Esophagus squamous epithelium (tissue), 5 donors: Measurements from ENCODE around the gene DUSP16. TPM values are rescaled to one million over a fixed set of nuclear protein-coding genes. Genes with fewer than 3 reads are reported as not detected.

ENCODE experiments used
- DNase-seq: peaks from one replicate; lab custom pipeline; 2025; lab: John Stamatoyannopoulos, UW
- H3K27ac ChIP-seq, 4 donors: fragments of 200-600 bp; sonication (generic); one replicate each; pipeline ENCODE4 v1.5.1; 2016 to 2019; ENCODE audit warnings: mild to moderate bottlenecking in 1 of 4
- H3K27me3 ChIP-seq, 4 donors: fragments of 200-600 bp; sonication (generic); 1 replicate in 3 of 4; 2 replicates in 1 of 4; pipeline versions ENCODE4 v1.5.1 to v1.6.0; 2017 to 2021; ENCODE audit warnings: antibody characterized with exemption in 1 of 4
- H3K36me3 ChIP-seq, 3 donors: fragments of 200-600 bp; sonication (generic); one replicate each; pipeline ENCODE4 v1.5.1; 2016 to 2019
- H3K4me1 ChIP-seq, 3 donors: fragments of 200-600 bp; sonication (generic); one replicate each; pipeline ENCODE4 v1.5.1; 2017 to 2019
- H3K4me3 ChIP-seq, 4 donors: fragments of 200-600 bp; sonication (generic); 1 replicate in 3 of 4; 2 replicates in 1 of 4; pipeline ENCODE4 v1.5.1; 2016 to 2019; ENCODE audit warnings: mild to moderate bottlenecking in 2 of 4, moderate library complexity in 1 of 4
- H3K9me3 ChIP-seq, 3 donors: fragments of 200-600 bp; sonication (generic); one replicate each; pipeline ENCODE4 v1.5.1; 2016 to 2019
- POLR2A ChIP-seq, 4 donors: fragments of 450-650 bp; IDR thresholded peaks; one replicate each; pipeline ENCODE4 v1.6.1; 2017; ENCODE audit warnings: antibody characterized with exemption in 4 of 4, mild to moderate bottlenecking in 4 of 4, moderate library complexity in 3 of 4
- WGBS, 2 donors: methylation state at CpG; one replicate each; pipeline ENCODE4 v1.1.5; 2018; 5-methylcytosine and 5-hydroxymethylcytosine counted together
- intact Hi-C: fragments of 100-400 bp; cut with DNase I; formaldehyde crosslinking; loops from one replicate; pipeline ENCODE4 v1.15.0; 2022
- total RNA-seq, 4 donors: library from RNA; depleted of rRNA; stranded (reverse); fragments of >200 nt; gene quantifications; one replicate each; pipeline ENCODE4 v1.1.0, GENCODE V29; 2016
- TF ChIP-seq, protein P1 (sequence below), 6 experiments: fragments of 450-650 bp in 4 of 6; fragments of 200-600 bp in 2 of 6; sonication (generic) in 2 of 6; IDR thresholded peaks; one replicate each; pipeline ENCODE4 v1.5.1; 2016 to 2019; ENCODE audit warnings: antibody characterized with exemption in 6 of 6, mild to moderate bottlenecking in 4 of 6, moderate library complexity in 4 of 6
- donor health status: DM: yes; HTN: yes; CAD: no.

DUSP16 gene
- total RNA-seq, 4 donors from 2014 or later, result 15.6 to 27.9 (median 16.5) TPM

DNA sequence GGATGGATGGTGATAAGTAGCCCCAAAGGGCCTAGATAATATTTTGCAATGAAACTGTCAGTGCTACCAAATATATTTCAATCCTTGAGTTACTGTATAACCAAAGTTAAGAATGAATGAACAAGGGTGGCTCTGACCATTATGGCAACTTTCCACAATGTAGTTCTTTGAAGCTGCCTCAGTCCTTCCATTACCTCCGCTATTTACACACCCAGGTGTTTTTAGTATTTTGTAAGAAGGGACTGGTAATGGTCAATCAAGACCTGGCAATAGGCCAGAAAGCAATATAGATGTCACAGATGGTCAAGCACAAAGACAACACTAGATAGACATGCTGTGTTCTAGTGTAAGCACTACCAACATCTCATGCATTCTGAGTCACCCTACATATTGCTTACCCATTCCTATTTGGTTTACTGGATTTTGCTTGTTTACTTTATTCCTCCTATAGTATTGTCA, 16.3 kb downstream of the DUSP16 start:
- no peaks in the 10 kb centered on the region for H3K9me3 ChIP-seq
- H3K27me3 ChIP-seq, result no peaks in the 10 kb centered on the region
- H3K4me3 ChIP-seq, result no peak overlapping the region
- intact Hi-C loops, result no loop called here
- 93% methylated on average over 1 of the region's 1 CpG for WGBS, 2 donors
- TF ChIP-seq, protein P1, sequence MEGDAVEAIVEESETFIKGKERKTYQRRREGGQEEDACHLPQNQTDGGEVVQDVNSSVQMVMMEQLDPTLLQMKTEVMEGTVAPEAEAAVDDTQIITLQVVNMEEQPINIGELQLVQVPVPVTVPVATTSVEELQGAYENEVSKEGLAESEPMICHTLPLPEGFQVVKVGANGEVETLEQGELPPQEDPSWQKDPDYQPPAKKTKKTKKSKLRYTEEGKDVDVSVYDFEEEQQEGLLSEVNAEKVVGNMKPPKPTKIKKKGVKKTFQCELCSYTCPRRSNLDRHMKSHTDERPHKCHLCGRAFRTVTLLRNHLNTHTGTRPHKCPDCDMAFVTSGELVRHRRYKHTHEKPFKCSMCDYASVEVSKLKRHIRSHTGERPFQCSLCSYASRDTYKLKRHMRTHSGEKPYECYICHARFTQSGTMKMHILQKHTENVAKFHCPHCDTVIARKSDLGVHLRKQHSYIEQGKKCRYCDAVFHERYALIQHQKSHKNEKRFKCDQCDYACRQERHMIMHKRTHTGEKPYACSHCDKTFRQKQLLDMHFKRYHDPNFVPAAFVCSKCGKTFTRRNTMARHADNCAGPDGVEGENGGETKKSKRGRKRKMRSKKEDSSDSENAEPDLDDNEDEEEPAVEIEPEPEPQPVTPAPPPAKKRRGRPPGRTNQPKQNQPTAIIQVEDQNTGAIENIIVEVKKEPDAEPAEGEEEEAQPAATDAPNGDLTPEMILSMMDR (IDR thresholded peaks at IDR 0.05), result no peak
- no peak for TF ChIP-seq POLR2A (IDR thresholded peaks at IDR 0.05)
- DNase-seq, result no peak
- H3K4me1 ChIP-seq, result no peaks in the 10 kb centered on the region
- peaks cover 0 to 7% (median 0%) of the 10 kb centered on the region in 3 donors for H3K36me3 ChIP-seq
- no peak overlapping the region for H3K27ac ChIP-seq

- DNase-seq, result no peak
- 87 to 94% methylated on average over 2 of the region's 2 CpGs for WGBS, 2 donors
- no peak for TF ChIP-seq POLR2A (IDR thresholded peaks at IDR 0.05)
- TF ChIP-seq, protein P1 (IDR thresholded peaks at IDR 0.05), result no peak
- Histone ChIP-seq H3K27me3 (no peaks in the 10 kb centered on the region), H3K4me3 (no peak overlapping the region), H3K27ac (no peak overlapping the region), H3K4me1 (peaks cover 0 to 18% (median 0%) of the 10 kb centered on the region in 3 donors), H3K9me3 (no peaks in the 10 kb centered on the region), H3K36me3 (no peaks in the 10 kb centered on the region)
- intact Hi-C loops, result no loop called here
Observed at GRCh38 chr12:12543959-12544358, 18.7 kb downstream of the DUSP16 start.

GRCh38 chr12:12542964-12543363, 19.7 kb downstream of the DUSP16 start:
- intact Hi-C loops, result no loop called here
- Histone ChIP-seq H3K9me3 (no peaks in the 10 kb centered on the region), H3K27ac (no peak overlapping the region), H3K4me1 (peaks cover 0 to 26% (median 0%) of the 10 kb centered on the region in 3 donors), H3K4me3 (no peak overlapping the region), H3K36me3 (no peaks in the 10 kb centered on the region), H3K27me3 (no peaks in the 10 kb centered on the region)
- no peak for TF ChIP-seq POLR2A (IDR thresholded peaks at IDR 0.05)
- TF ChIP-seq, protein P1 (IDR thresholded peaks at IDR 0.05), result no peak
- 46 to 49% methylated on average over 4 of the region's 4 CpGs for WGBS, 2 donors
- DNase-seq, result no peak

- no peaks in the 10 kb centered on the region for H3K36me3 ChIP-seq
- intact Hi-C loops, result no loop called here
- H3K9me3 ChIP-seq, result no peaks in the 10 kb centered on the region
- DNase-seq, result no peak
- 92 to 93% methylated on average over 5 of the region's 5 CpGs for WGBS, 2 donors
- H3K4me1 ChIP-seq, result peaks cover 0 to 26% (median 0%) of the 10 kb centered on the region in 3 donors
- H3K27ac ChIP-seq, result no peak overlapping the region
- H3K4me3 ChIP-seq, result no peak overlapping the region
- no peaks in the 10 kb centered on the region for H3K27me3 ChIP-seq
- no peak for TF ChIP-seq POLR2A (IDR thresholded peaks at IDR 0.05)
Observed at GRCh38 chr12:12542286-12542685, 20.4 kb downstream of the DUSP16 start.

DNA sequence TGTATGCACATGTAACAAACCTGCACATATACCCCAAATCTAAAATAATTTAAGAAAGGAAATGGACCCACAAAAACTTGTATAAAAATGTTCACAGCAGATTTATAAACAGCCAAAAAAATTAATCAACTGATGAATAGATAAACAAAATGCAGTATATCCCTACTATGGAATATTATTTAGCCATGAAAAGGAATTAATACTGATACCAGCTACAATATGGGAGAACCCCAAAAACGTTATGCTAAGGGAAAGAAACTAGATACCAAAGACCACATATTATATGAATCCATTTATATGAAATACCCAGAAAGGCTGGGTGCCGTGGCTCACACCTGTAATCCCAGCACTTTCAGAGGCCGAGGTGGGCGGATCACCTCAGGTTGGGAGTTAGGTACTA, 20.9 kb downstream of the DUSP16 start:
- H3K9me3 ChIP-seq, result no peaks in the 10 kb centered on the region
- no peaks in the 10 kb centered on the region for H3K36me3 ChIP-seq
- intact Hi-C loops, result no loop called here
- H3K4me1 ChIP-seq, result peaks cover 0 to 26% (median 0%) of the 10 kb centered on the region in 3 donors
- no peak overlapping the region for H3K4me3 ChIP-seq
- TF ChIP-seq, protein P1 (IDR thresholded peaks at IDR 0.05), result no peak
- TF ChIP-seq POLR2A (IDR thresholded peaks at IDR 0.05), result no peak
- no peak for DNase-seq
- no peaks in the 10 kb centered on the region for H3K27me3 ChIP-seq
- 89 to 95% methylated on average over 4 of the region's 4 CpGs for WGBS, 2 donors
- no peak overlapping the region for H3K27ac ChIP-seq
